Airway epithelial cell (primary cell): Measurements from ENCODE around the gene TSHZ3. TPM values are rescaled to one million over a fixed set of nuclear protein-coding genes. Genes with fewer than 3 reads are reported as not detected.

Source experiments
- total RNA-seq: library from RNA; depleted of rRNA; stranded (reverse); fragments of >200 nt; gene quantifications from 2 replicates; pipeline ENCODE4 v1.2.3, GENCODE V29; 2015

TSHZ3 gene, protein sequence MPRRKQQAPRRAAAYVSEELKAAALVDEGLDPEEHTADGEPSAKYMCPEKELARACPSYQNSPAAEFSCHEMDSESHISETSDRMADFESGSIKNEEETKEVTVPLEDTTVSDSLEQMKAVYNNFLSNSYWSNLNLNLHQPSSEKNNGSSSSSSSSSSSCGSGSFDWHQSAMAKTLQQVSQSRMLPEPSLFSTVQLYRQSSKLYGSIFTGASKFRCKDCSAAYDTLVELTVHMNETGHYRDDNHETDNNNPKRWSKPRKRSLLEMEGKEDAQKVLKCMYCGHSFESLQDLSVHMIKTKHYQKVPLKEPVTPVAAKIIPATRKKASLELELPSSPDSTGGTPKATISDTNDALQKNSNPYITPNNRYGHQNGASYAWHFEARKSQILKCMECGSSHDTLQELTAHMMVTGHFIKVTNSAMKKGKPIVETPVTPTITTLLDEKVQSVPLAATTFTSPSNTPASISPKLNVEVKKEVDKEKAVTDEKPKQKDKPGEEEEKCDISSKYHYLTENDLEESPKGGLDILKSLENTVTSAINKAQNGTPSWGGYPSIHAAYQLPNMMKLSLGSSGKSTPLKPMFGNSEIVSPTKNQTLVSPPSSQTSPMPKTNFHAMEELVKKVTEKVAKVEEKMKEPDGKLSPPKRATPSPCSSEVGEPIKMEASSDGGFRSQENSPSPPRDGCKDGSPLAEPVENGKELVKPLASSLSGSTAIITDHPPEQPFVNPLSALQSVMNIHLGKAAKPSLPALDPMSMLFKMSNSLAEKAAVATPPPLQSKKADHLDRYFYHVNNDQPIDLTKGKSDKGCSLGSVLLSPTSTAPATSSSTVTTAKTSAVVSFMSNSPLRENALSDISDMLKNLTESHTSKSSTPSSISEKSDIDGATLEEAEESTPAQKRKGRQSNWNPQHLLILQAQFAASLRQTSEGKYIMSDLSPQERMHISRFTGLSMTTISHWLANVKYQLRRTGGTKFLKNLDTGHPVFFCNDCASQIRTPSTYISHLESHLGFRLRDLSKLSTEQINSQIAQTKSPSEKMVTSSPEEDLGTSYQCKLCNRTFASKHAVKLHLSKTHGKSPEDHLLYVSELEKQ
- 1.6 and 2.0 TPM in 2 replicates for total RNA-seq

DNA sequence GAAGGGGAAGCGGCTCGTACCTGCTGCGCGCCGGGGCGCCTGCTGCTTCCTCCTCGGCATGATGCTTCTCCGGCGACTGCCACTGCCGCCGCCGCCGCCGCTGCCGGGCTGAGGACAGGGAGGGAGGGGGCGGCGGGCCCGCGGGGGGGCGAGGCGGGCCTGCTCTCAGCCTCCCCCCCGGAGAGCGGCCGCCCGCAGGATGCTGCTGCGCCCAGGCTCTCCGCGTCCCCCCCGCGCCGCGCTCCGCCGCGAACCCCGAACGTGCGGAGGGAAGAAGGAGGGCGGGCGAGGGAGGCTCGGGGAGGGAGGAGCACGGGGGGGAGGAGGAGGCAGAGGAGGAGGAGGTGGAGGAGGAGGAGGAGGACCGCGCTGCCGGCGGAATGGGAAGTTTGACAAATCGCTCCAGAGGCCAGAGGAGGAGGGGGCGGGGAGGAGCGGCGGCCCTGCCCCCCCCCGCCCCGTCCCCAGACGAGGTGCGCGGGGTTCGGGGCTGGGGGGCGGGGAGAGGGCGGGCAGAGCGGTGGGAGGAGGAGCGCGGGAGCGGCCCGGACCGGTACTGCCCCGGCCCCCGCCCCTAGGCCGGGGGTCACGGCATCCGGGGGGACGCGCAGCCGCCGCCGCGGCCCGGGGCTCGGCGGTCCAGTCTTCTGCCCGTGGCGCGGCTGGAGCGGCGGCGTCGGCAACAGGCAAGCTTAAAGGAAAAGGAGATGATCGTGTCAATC, at the start of gene TSHZ3:
Gene TSHZ3, minus strand, starts transcription at position 277 of the 722 bp plus-strand sequence. Its CDS starts 217 bp downstream, at position 60.

